WERI-Rb-1 (cell line): Measurements from ENCODE around the gene PSG7.
A peak's percentile ranks its signal among the peaks of the same experiment; 100 is the strongest.
"Not testable (repeated sequence)": the region's sequence is repeated elsewhere in the genome, so short reads cannot be mapped to it uniquely, and the experiment has no call there.

Experiments used
- DNase-seq: peaks from one replicate; pipeline ENCODE4 v3.0.0-alpha.2; 2020
- H3K27ac ChIP-seq: fragments of 250-450 bp; sonication (Bioruptor Pico); 2 replicates; pipeline ENCODE4 v1.5.1; 2020; ENCODE audit warnings: mild to moderate bottlenecking, moderate library complexity
- H3K27me3 ChIP-seq: fragments of 250-450 bp; sonication (Bioruptor Pico); 2 replicates; pipeline ENCODE4 v1.5.1; 2021; ENCODE audit warnings: mild to moderate bottlenecking, low read depth, moderate library complexity; ENCODE audit not compliant: insufficient read depth, severe bottlenecking
- H3K36me3 ChIP-seq: fragments of 250-450 bp; sonication (Bioruptor Pico); 2 replicates; pipeline ENCODE4 v1.5.1; 2020; ENCODE audit warnings: mild to moderate bottlenecking, moderate library complexity
- H3K4me3 ChIP-seq: 2 replicates; pipeline ENCODE4 v1.5.1; 2011; ENCODE audit warnings: low read depth, mild to moderate bottlenecking, control low read depth, low read length
- H3K9me3 ChIP-seq: fragments of 250-450 bp; sonication (Bioruptor Pico); 2 replicates; pipeline ENCODE4 v1.5.1; 2021; ENCODE audit warnings: mild to moderate bottlenecking, moderate library complexity; ENCODE audit not compliant: severe bottlenecking
- CTCF ChIP-seq: IDR thresholded peaks from 2 replicates; pipeline ENCODE4 v1.5.1; 2011; ENCODE audit warnings: low read depth, mild to moderate bottlenecking, control low read depth, inconsistent platforms, low read length

Gene PSG7

DNA sequence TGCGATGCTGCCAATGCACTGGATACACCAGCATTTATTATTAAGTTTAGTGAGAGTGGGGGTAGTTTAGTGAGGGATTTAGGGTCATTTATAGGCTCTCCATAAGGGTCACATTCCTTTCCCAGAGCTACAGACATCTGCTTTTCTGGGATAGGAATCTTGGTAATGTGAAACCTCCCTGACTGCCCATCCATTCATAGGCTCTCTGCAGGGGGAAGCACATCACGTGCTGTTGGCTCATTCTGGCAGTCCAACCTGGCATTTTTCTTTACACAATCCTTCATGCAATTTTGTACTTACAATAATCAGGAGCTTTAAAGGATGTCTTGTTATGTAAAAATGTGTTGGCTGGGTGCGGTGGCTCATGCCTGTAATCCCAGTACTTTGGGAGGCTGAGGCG lies 36.4 kb downstream of the PSG7 start:
- not testable (repeated sequence) for H3K27ac ChIP-seq, H3K36me3 ChIP-seq, H3K4me3 ChIP-seq, H3K9me3 ChIP-seq, DNase-seq
- H3K27me3 ChIP-seq: peaks cover 49% of the 10 kb centered on the region

GRCh38 chr19:42899674-42900073 lies 37.3 kb downstream of the PSG7 start:
- H3K4me3 ChIP-seq, H3K27ac ChIP-seq: not testable (repeated sequence)
- peaks cover 42% of the 10 kb centered on the region for H3K27me3 ChIP-seq

GRCh38 chr19:42899110-42899509 lies 37.9 kb downstream of the PSG7 start:
- H3K27ac ChIP-seq, H3K9me3 ChIP-seq, H3K4me3 ChIP-seq, H3K36me3 ChIP-seq, DNase-seq: not testable (repeated sequence)
- H3K27me3 ChIP-seq: peaks cover 44% of the 10 kb centered on the region

More at GRCh38 chr19:42899674-42900073, 37.3 kb downstream of the PSG7 start:
- H3K36me3 ChIP-seq, H3K9me3 ChIP-seq, DNase-seq: not testable (repeated sequence)

DNA sequence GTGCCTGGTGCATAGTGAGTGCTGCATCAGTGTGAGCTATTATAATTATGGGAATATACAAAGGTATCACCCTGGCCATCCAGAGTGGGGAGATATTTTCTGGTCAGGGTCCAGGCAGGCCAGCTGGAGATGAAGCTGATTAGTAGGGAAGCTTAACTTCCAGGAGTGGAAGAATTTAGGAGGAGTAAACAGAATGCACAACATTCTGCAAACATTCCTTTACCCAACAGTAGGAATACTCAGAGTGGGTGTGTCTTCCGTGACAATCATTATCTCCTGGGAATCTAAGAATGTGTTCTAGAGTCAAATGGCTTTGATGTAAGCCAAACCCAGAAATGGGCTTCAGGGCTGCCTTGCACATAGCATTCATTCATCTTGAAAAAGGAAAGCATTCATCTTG lies 38.4 kb downstream of the PSG7 start:
- H3K27me3 ChIP-seq: peaks cover 46% of the 10 kb centered on the region
- DNase-seq, H3K9me3 ChIP-seq, H3K36me3 ChIP-seq, H3K27ac ChIP-seq, H3K4me3 ChIP-seq: not testable (repeated sequence)

DNA sequence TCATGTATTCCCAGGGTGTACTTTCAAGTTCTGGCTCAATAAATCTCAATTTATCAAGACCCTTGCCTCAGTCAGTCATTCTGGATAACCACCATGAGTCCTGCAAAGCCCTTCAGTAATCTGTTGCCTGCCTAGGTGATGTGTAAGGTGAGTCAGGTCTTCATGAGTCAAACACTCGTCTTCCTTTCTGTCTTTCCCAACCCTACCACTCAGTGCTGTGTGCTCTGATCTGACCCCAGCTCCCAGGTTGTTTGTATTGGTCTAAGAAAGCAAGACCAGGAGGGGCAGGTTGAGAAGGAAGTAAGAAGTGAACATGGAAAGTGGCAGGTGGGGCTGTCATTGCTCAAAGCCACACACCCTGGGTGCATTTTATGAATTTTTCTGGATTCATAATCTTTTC lies 39.3 kb downstream of the PSG7 start:
- H3K4me3 ChIP-seq, H3K36me3 ChIP-seq, H3K9me3 ChIP-seq: not testable (repeated sequence)

DNA sequence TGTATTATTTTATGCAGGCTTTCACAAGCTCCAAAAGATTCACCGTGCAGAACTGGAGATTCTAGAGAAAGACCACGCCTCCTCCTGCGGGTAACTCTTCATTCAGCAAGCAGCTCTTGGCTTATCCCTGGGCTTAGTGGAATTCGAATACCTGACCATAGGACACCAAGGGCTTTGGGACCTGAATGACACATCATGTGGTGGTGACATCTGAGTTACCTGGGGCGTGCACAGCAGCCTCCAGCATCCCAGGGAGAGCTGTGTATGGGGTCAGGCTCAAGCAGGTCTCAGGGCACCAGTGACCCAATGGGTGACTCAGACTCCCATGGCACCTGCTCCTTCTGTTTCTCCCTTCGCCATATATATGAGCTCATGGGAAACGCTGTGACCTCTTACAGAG lies 46.6 kb downstream of the PSG7 start:
- peaks cover 35% of the 10 kb centered on the region for H3K27me3 ChIP-seq
- not testable (repeated sequence) for H3K27ac ChIP-seq

More for the DNA sequence above, 39.3 kb downstream of the PSG7 start:
- peaks cover 50% of the 10 kb centered on the region for H3K27me3 ChIP-seq
- not testable (repeated sequence) for H3K27ac ChIP-seq, DNase-seq

GRCh38 chr19:42887876-42888445 lies 49.0 kb downstream of the PSG7 start:
- not testable (repeated sequence) for DNase-seq, H3K4me3 ChIP-seq, H3K9me3 ChIP-seq, H3K27ac ChIP-seq, H3K36me3 ChIP-seq
- peaks cover 38% of the 10 kb centered on the region for H3K27me3 ChIP-seq

More for the DNA sequence above, 46.6 kb downstream of the PSG7 start:
- not testable (repeated sequence) for H3K4me3 ChIP-seq, DNase-seq, H3K36me3 ChIP-seq, H3K9me3 ChIP-seq

- H3K9me3 ChIP-seq: not testable (repeated sequence)
Observed at GRCh38 chr19:42882730-42883129, 54.3 kb downstream of the PSG7 start.

GRCh38 chr19:42882010-42882409 lies 55.0 kb downstream of the PSG7 start:
- DNase-seq, H3K4me3 ChIP-seq, H3K9me3 ChIP-seq, H3K27ac ChIP-seq, H3K36me3 ChIP-seq: not testable (repeated sequence)
- H3K27me3 ChIP-seq: peaks cover 28% of the 10 kb centered on the region

More at GRCh38 chr19:42882730-42883129, 54.3 kb downstream of the PSG7 start:
- not testable (repeated sequence) for H3K4me3 ChIP-seq, H3K27ac ChIP-seq, DNase-seq, H3K36me3 ChIP-seq
- peaks cover 27% of the 10 kb centered on the region for H3K27me3 ChIP-seq

DNA sequence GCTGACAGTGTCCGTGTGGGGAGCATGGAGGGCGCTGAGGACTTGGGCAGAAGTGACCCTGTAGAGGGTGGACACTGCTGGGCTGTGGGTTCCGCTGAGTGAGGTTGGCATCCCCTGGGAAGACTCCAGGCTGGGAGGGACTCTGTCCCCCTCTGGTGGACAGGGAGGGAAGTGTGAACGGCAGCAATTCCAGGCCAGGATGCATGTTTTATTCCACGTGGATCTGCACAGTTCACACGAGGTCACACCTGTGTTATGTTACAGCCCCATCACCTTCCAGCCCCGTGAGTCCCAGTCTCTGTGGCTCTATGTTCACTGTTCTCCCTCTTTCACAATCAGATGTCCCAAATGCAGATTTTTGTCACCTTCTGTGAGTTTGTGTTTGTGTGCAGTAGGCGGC lies 55.7 kb downstream of the PSG7 start:
- not testable (repeated sequence) for H3K4me3 ChIP-seq, H3K27ac ChIP-seq, H3K36me3 ChIP-seq, DNase-seq, H3K9me3 ChIP-seq
- peak; percentile 64 for TF ChIP-seq CTCF
- H3K27me3 ChIP-seq: peaks cover 30% of the 10 kb centered on the region

GRCh38 chr19:42880621-42881020 lies 56.4 kb downstream of the PSG7 start:
- not testable (repeated sequence) for H3K4me3 ChIP-seq, H3K9me3 ChIP-seq, H3K27ac ChIP-seq, DNase-seq, H3K36me3 ChIP-seq
- peaks cover 28% of the 10 kb centered on the region for H3K27me3 ChIP-seq
